H1 (cell line): ENCODE results near the gene TM2D1. TPM values are rescaled to one million over a fixed set of nuclear protein-coding genes. Genes with fewer than 3 reads are reported as not detected.

Experiments used
- CTCF ChIA-PET: fragments of 300-600 bp; sonication (Branson Sonifier 250); formaldehyde crosslinking; loops from one replicate; lab custom pipeline; 2021; ENCODE audit not compliant: partially characterized antibody; lab: Charles Lee
- POLR2A ChIA-PET: fragments of 300-600 bp; sonication (Branson Sonifier 250); formaldehyde crosslinking; loops from one replicate; lab custom pipeline; 2021; ENCODE audit warnings: inconsistent platforms; ENCODE audit not compliant: partially characterized antibody; lab: Charles Lee
- DNase-seq, 2 experiments: peaks; one replicate each; pipeline versions ENCODE4 v3.0.0 to v3.0.0-alpha.2; 2010 to 2022; ENCODE audit warnings: low spot score in 2 of 2, low read depth in 1 of 2, mixed read lengths in 1 of 2
- FAIRE-seq: peaks from 2 replicates; lab custom pipeline; 2011; peaks lifted over from hg19 to GRCh38; lab: Jason Lieb, UNC
- H2AFZ ChIP-seq: 2 replicates; pipeline ENCODE4 v1.8.1; 2012; ENCODE audit warnings: low read length, inconsistent platforms
- H2AK5ac ChIP-seq: 2 replicates; pipeline ENCODE4 v1.6.1; 2013; ENCODE audit warnings: low read depth, low read length
- H2BK120ac ChIP-seq: replicated peaks from 2 replicates; pipeline ENCODE3; 2013; ENCODE audit warnings: low read depth, low read length, inconsistent platforms
- H2BK12ac ChIP-seq: 2 replicates; pipeline ENCODE4 v1.6.1; 2013; ENCODE audit warnings: low read depth, low read length
- H2BK15ac ChIP-seq: 2 replicates; pipeline ENCODE4 v1.6.1; 2013; ENCODE audit warnings: low read length
- H2BK20ac ChIP-seq: 2 replicates; pipeline ENCODE4 v1.6.1; 2013; ENCODE audit warnings: low read length
- H2BK5ac ChIP-seq: 2 replicates; pipeline ENCODE4 v1.6.1; 2013; ENCODE audit warnings: low read depth, low read length
- H3K14ac ChIP-seq: 2 replicates; pipeline ENCODE4 v1.6.1; 2013; ENCODE audit warnings: inconsistent platforms; ENCODE audit not compliant: insufficient read length
- H3K18ac ChIP-seq: 2 replicates; pipeline ENCODE4 v1.6.1; 2013; ENCODE audit warnings: low read length; ENCODE audit errors: extremely low read depth
- H3K23ac ChIP-seq: 2 replicates; pipeline ENCODE4 v1.6.1; 2013; ENCODE audit warnings: inconsistent platforms; ENCODE audit not compliant: insufficient read length
- H3K23me2 ChIP-seq: 2 replicates; pipeline ENCODE4 v1.6.1; 2013; ENCODE audit warnings: low read depth, low read length
- H3K27ac ChIP-seq: 2 replicates; pipeline ENCODE4 v1.6.1; 2011; ENCODE audit warnings: low read depth, low read length, inconsistent platforms
- H3K27me3 ChIP-seq, 4 experiments: replicated peaks in 1 of 4; 1 replicate in 1 of 4; 2 replicates in 3 of 4; pipeline versions ENCODE4 v1.6.1 to v1.8.1; 2011 to 2013; ENCODE audit warnings: low read length in 3 of 4, mild to moderate bottlenecking in 3 of 4, inconsistent platforms in 2 of 4, mixed read lengths in 2 of 4, moderate library complexity in 1 of 4; ENCODE audit not compliant: control insufficient read depth in 3 of 4, insufficient read depth in 3 of 4; ENCODE audit errors: extremely low read depth in 1 of 4
- H3K36me3 ChIP-seq, 4 experiments: 2 replicates each; pipeline versions ENCODE4 v1.6.1 to v1.8.1; 2011 to 2013; ENCODE audit warnings: mild to moderate bottlenecking in 4 of 4, low read length in 3 of 4, moderate library complexity in 2 of 4, control low read depth in 1 of 4, inconsistent platforms in 1 of 4; ENCODE audit not compliant: insufficient read depth in 4 of 4, control insufficient read depth in 2 of 4
- H3K4ac ChIP-seq: replicated peaks from 2 replicates; pipeline ENCODE3; 2013; ENCODE audit warnings: low read length, low read depth, mixed read lengths, inconsistent platforms; ENCODE audit not compliant: insufficient read length
- H3K4me1 ChIP-seq, 4 experiments: replicated peaks in 1 of 4; 1 replicate in 1 of 4; 2 replicates in 3 of 4; pipeline versions ENCODE4 v1.6.1 to v1.8.1; 2011 to 2013; ENCODE audit warnings: low read length in 3 of 4, inconsistent platforms in 2 of 4, mixed read lengths in 1 of 4; ENCODE audit not compliant: insufficient read depth in 4 of 4, control insufficient read depth in 3 of 4
- H3K4me2 ChIP-seq, 2 experiments: 2 replicates each; pipeline versions ENCODE4 v1.6.1 to v1.8.1; 2011 to 2013; ENCODE audit warnings: low read depth in 2 of 2, low read length in 2 of 2, control low read depth in 1 of 2, inconsistent platforms in 1 of 2, mild to moderate bottlenecking in 1 of 2; ENCODE audit not compliant: insufficient read depth in 1 of 2
- H3K4me3 ChIP-seq, 4 experiments: fragments of 200-600, 300-600 bp in 1 of 4; sonication (generic), shearing (Covaris generic), sonication (Bioruptor Twin) in 1 of 4; 2 replicates each; pipeline versions ENCODE4 v1.5.1 to v1.8.1; 2011 to 2016; ENCODE audit warnings: low read length in 4 of 4, low read depth in 3 of 4, control low read depth in 2 of 4, inconsistent platforms in 2 of 4, mild to moderate bottlenecking in 2 of 4, mixed read lengths in 1 of 4, moderate library complexity in 1 of 4; ENCODE audit not compliant: insufficient read depth in 2 of 4; ENCODE audit errors: extremely low read depth in 1 of 4
- H3K56ac ChIP-seq: replicated peaks from 2 replicates; pipeline ENCODE3; 2013; ENCODE audit warnings: low read depth, mild to moderate bottlenecking, mixed read lengths, low read length, inconsistent platforms; ENCODE audit not compliant: insufficient read length
- H3K79me1 ChIP-seq: 2 replicates; pipeline ENCODE4 v1.6.1; 2013; ENCODE audit warnings: low read depth, low read length, control low read depth
- H3K79me2 ChIP-seq, 2 experiments: 2 replicates each; pipeline versions ENCODE4 v1.6.1 to v1.8.1; 2012 to 2013; ENCODE audit warnings: low read length in 2 of 2, mild to moderate bottlenecking in 2 of 2, inconsistent platforms in 1 of 2; ENCODE audit not compliant: insufficient read depth in 2 of 2, control insufficient read depth in 1 of 2
- H3K9ac ChIP-seq, 4 experiments: replicated peaks in 1 of 4; 1 replicate in 1 of 4; 2 replicates in 3 of 4; pipeline versions ENCODE4 v1.6.1 to v1.8.1; 2011 to 2013; ENCODE audit warnings: low read depth in 3 of 4, low read length in 3 of 4, control low read depth in 2 of 4, mild to moderate bottlenecking in 2 of 4, moderate library complexity in 2 of 4, inconsistent platforms in 1 of 4; ENCODE audit errors: extremely low read depth in 1 of 4
- H3K9me3 ChIP-seq, 2 experiments: 2 replicates each; pipeline versions ENCODE4 v1.6.1 to v1.8.1; 2012 to 2013; ENCODE audit warnings: mild to moderate bottlenecking in 2 of 2, moderate library complexity in 2 of 2, control low read depth in 1 of 2, inconsistent platforms in 1 of 2, low read depth in 1 of 2, low read length in 1 of 2, mixed read lengths in 1 of 2; ENCODE audit not compliant: insufficient read depth in 2 of 2
- H4K20me1 ChIP-seq, 2 experiments: replicated peaks in 1 of 2; 2 replicates each; pipeline versions ENCODE3 to v1.8.1; 2011 to 2013; ENCODE audit warnings: inconsistent platforms in 2 of 2, low read length in 2 of 2, mild to moderate bottlenecking in 1 of 2; ENCODE audit not compliant: insufficient read depth in 2 of 2, control insufficient read depth in 1 of 2
- H4K5ac ChIP-seq: 2 replicates; pipeline ENCODE4 v1.6.1; 2013; ENCODE audit warnings: low read length, low read depth, mixed read lengths, inconsistent platforms; ENCODE audit not compliant: insufficient read length
- H4K8ac ChIP-seq: 2 replicates; pipeline ENCODE4 v1.8.0; 2013; ENCODE audit warnings: mild to moderate bottlenecking, moderate library complexity, low read length, inconsistent platforms; ENCODE audit not compliant: insufficient read depth; ENCODE audit errors: extremely low read depth
- H4K91ac ChIP-seq: replicated peaks from 2 replicates; pipeline ENCODE3; 2013; ENCODE audit warnings: low read length, mixed read lengths, inconsistent platforms; ENCODE audit not compliant: insufficient read length
- ASH2L ChIP-seq: fragments of 200-600, 300-600 bp; sonication (generic); IDR thresholded peaks from one replicate; pipeline ENCODE4 v1.7.1; 2017; ENCODE audit warnings: low read length
- BACH1 ChIP-seq: IDR thresholded peaks from 2 replicates; pipeline ENCODE4 v1.6.1; 2012; ENCODE audit warnings: low read length, improper control_type of control experiment
- CBX8 ChIP-seq: fragments of 300-800, 300-1000 bp; sonication (generic); IDR thresholded peaks from 2 replicates; pipeline ENCODE4 v1.7.1; 2016; ENCODE audit warnings: low read depth, low read length, borderline replicate concordance
- CHD1 ChIP-seq: IDR thresholded peaks from 2 replicates; pipeline ENCODE4 v1.6.1; 2012; ENCODE audit warnings: low read depth, low read length, improper control_type of control experiment
- CREB1 ChIP-seq: IDR thresholded peaks from 2 replicates; pipeline ENCODE4 v1.6.1; 2012; ENCODE audit warnings: inconsistent platforms
- EZH2 ChIP-seq: fragments of 200-600 bp; sonication (generic); IDR thresholded peaks from 2 replicates; pipeline ENCODE4 v1.7.1; 2012; ENCODE audit warnings: low read depth, mild to moderate bottlenecking, moderate library complexity, low read length, inconsistent platforms; ENCODE audit not compliant: severe bottlenecking
- HDAC2 ChIP-seq, 2 experiments: fragments of 300-600 bp in 1 of 2; sonication (generic) in 1 of 2; IDR thresholded peaks; 2 replicates each; pipeline ENCODE4 v1.6.1; 2011 to 2012; ENCODE audit warnings: low read depth in 2 of 2, low read length in 2 of 2, mild to moderate bottlenecking in 2 of 2, moderate library complexity in 2 of 2, borderline replicate concordance in 1 of 2, inconsistent platforms in 1 of 2
- JUND ChIP-seq: IDR thresholded peaks from 2 replicates; pipeline ENCODE4 v1.6.1; 2011; ENCODE audit warnings: mild to moderate bottlenecking, improper control_type of control experiment, low read length
- KDM5A ChIP-seq: fragments of 200-600 bp; IDR thresholded peaks from 2 replicates; pipeline ENCODE4 v1.7.1; 2012; ENCODE audit warnings: mild to moderate bottlenecking, low read length, inconsistent platforms, mixed read lengths
- POLR2A ChIP-seq, 2 experiments: IDR thresholded peaks; 1 replicate in 1 of 2; 2 replicates in 1 of 2; pipeline ENCODE4 v1.6.1; 2011; ENCODE audit warnings: low read depth in 2 of 2, low read length in 2 of 2, mild to moderate bottlenecking in 2 of 2; ENCODE audit errors: control extremely low read depth in 1 of 2
- RAD21 ChIP-seq, 2 experiments: IDR thresholded peaks in 1 of 2; conservative IDR thresholded peaks in 1 of 2; 2 replicates each; pipeline ENCODE4 v1.6.1; 2011; ENCODE audit warnings: low read depth in 2 of 2, low read length in 2 of 2, improper control_type of control experiment in 1 of 2, inconsistent platforms in 1 of 2, mild to moderate bottlenecking in 1 of 2, moderate library complexity in 1 of 2
- TEAD4 ChIP-seq: IDR thresholded peaks from 2 replicates; pipeline ENCODE4 v1.6.1; 2012; ENCODE audit warnings: low read depth, low read length, inconsistent platforms, mixed read lengths
- WGBS, 2 experiments: shearing (Covaris generic) in 1 of 2; methylation state at CpG; one replicate each; pipeline versions ENCODE4 v1.1.6 to v1.1.7; 2013 to 2015; ENCODE audit warnings: low lambda C conversion rate in 2 of 2, mixed read lengths in 2 of 2, inconsistent platforms in 1 of 2, low coverage in 1 of 2, missing lambda C conversion rate in 1 of 2; ENCODE audit not compliant: insufficient replicate concordance in 2 of 2, insufficient coverage in 1 of 2, insufficient read length in 1 of 2; ENCODE audit errors: extremely low coverage in 1 of 2, missing lambda C conversion rate in 1 of 2; 5-methylcytosine and 5-hydroxymethylcytosine counted together
- polyA plus RNA-seq, 7 experiments: library from polyadenylated mRNA; depleted of rRNA in 3 of 7; stranded (reverse) in 5 of 7; unstranded in 2 of 7; fragments of >200 nt in 5 of 7; fragments of 200-250 nt in 2 of 7; gene quantifications; 1 replicate in 5 of 7; 2 replicates in 1 of 7; 4 replicates in 1 of 7; pipeline versions ENCODE4 v1.2.1 to v1.2.3, GENCODE V29; 2011 to 2013; ENCODE audit warnings: missing spikeins in 2 of 7, mixed read lengths in 2 of 7
- total RNA-seq: library from RNA; stranded (reverse); fragmentation: NEBNext Ultra II Directional; extraction: Animal tissue kit (Norgen Biotek cat#: 25700); gene quantifications from 2 replicates; pipeline ENCODE4 v1.2.1, GENCODE V29; 2021

The TM2D1 gene
- total and polyA plus RNA-seq, 2 of the 8 experiments (the other 6 are each of a cell fraction or from before 2014, with no cell fraction given): 17.7 to 20.5 TPM

- Histone ChIP-seq H3K56ac (no peak overlapping the region), H3K27me3 (no peaks in the 10 kb centered on the region), H3K79me2 (no peaks in the 10 kb centered on the region), H3K27ac (no peak overlapping the region), H4K5ac (no peak overlapping the region), H3K36me3 (no peaks in the 10 kb centered on the region), H2AK5ac (no peak overlapping the region), H3K4ac (no peak overlapping the region), H3K4me3 (no peak overlapping the region), H2BK120ac (no peak overlapping the region), H4K8ac (no peak overlapping the region), H2BK5ac (no peak overlapping the region), H2BK15ac (no peak overlapping the region), H3K79me1 (no peaks in the 10 kb centered on the region), H4K91ac (no peak overlapping the region), H2BK12ac (no peak overlapping the region), H3K4me1 (no peaks in the 10 kb centered on the region), H2BK20ac (no peak overlapping the region), H3K23me2 (no peaks in the 10 kb centered on the region), H3K4me2 (no peak overlapping the region), H3K9ac (no peak overlapping the region), H3K9me3 (no peaks in the 10 kb centered on the region), H3K23ac (no peak overlapping the region), H4K20me1 (no peaks in the 10 kb centered on the region), H3K18ac (no peak overlapping the region), H3K14ac (no peak overlapping the region), H2AFZ (no peak overlapping the region)
- DNase-seq: no peak
- FAIRE-seq: peak; percentile 57
- TF ChIP-seq HDAC2 (IDR thresholded peaks at IDR 0.05; ENCODE audit: borderline replicate concordance in 1 of 2, low read depth in 2 of 2, low read length in 2 of 2): no peak
- no peak for TF ChIP-seq CREB1
- no peak for TF ChIP-seq CHD1
- no peak for TF ChIP-seq KDM5A
- TF ChIP-seq EZH2: no peak
- TF ChIP-seq RAD21 (IDR thresholded peaks at IDR 0.05 in 1 of 2, conservative IDR thresholded peaks at IDR 0.05 in 1 of 2; ENCODE audit: low read depth in 2 of 2, low read length in 2 of 2): no peak
- no peak for TF ChIP-seq CBX8
- TF ChIP-seq BACH1: no peak
- no peak for TF ChIP-seq JUND
- no peak for TF ChIP-seq ASH2L
- TF ChIP-seq TEAD4: no peak
- TF ChIP-seq POLR2A (IDR thresholded peaks at IDR 0.05; ENCODE audit: control extremely low read depth in 1 of 2, low read depth in 2 of 2, low read length in 2 of 2): no peak
- ChIA-PET CTCF (no interaction called here), POLR2A (no interaction called here)
- 93% methylated on average over 5 of the region's 5 CpGs; no CpG with 5 or more reads in 1 of the 2 experiments for WGBS, 2 experiments
These were observed 75.8 kb downstream of the TM2D1 start for GRCh38 chr1:61648983-61649742.
